SH-SY5Y (cell line): Measurements from ENCODE around the gene TMEM217.

Experiments
- GATA2 ChIP-seq: IDR thresholded peaks from 2 replicates; pipeline ENCODE4 v1.6.1; 2011; ENCODE audit warnings: mild to moderate bottlenecking, low read depth, low read length
- GATA3 ChIP-seq: IDR thresholded peaks from 2 replicates; pipeline ENCODE4 v1.6.1; 2011; ENCODE audit warnings: low read depth, mild to moderate bottlenecking, low read length, moderate library complexity

Gene TMEM217

GRCh38 chr6:37242429-37243052, 15.4 kb downstream of the TMEM217 start:
- TF ChIP-seq GATA2: no peak
- no peak for TF ChIP-seq GATA3

DNA sequence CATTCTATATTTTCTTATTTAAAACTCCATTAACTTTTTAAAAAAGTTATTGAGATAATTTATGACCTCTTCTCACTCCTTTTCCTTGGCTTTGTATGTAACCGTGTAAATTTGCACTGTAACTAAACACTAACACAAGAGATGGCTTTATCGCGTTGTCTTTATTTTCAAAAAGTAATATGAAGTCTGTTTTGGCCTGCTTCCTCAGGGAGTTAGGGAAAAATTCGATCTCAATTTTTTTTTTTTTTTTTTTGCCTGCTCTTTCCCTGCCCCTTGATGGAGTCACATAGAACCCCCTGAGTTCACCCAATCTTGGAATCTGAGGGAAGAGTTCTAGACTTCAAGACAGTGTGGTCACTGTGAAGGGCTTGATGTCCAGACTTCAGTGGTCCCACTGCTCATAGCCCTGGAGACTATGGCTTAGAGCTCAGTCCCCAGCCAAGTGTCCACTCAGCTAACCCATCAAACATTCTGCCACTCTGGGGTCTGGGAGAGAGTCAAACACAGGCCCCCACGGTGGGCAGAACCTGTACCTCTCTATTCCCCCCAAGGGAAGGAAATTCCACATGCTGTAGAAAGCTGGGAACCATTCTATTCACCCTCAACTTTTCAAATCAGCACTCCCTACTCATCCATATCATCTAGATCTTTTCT, 16.0 kb downstream of the TMEM217 start:
- TF ChIP-seq GATA2: no peak
- no peak for TF ChIP-seq GATA3

DNA sequence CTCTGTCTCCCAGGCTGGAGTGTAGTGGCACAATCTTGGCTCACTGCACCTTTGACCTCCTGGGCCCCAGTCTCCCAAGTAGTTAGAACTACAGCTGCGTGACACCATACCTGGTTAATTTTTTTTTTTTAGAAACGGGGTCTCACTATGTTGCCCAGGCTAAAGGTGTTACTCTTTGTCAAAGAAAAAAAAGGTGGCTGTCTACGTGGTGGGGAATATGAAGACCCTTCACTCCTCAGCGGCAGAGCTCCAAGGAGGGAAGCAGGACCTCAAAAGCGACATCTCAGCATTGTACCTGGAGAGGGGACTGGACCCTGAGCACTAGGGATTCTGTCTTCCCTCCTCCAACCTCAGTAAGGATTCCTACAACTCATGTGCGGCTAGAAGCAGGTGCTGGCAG, 16.8 kb downstream of the TMEM217 start:
- TF ChIP-seq GATA2 (no peak), GATA3 (no peak)

DNA sequence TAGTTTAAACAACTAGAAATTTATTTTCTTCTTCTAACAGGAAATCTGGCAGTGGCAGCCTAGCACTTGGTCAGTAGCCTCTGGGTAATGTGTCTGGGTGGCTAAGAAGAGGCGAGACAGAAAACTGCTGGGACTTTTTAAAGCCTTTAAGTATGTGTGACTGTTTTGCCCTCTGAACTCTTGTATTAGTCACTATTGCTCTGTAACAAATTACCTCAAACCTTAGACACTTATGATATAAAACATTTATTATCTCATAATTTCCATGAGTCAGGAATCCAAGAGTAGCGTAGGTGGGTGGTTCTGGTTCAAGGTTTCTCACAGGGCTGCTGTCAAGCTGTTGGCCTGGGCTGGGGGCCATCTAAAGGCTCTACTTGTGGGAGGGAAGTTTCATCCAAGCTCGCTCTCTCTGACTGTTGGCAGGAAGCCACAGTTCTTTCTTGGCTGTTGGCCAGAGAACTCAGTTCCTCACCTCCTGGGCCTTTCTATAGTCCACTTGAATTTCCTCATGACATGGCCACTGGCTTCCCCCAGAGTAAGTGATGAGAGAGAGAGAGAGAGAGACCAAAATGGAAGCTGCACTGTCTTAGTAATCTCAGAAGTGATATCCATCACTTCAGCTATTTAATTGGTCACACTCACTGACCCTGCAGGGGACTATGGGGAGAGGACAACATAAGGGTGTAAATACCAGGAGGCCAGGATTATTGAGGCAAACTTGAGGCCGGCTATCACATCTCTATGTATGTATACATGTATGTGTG, 17.8 kb downstream of the TMEM217 start:
- no peak for TF ChIP-seq GATA3
- no peak for TF ChIP-seq GATA2

DNA sequence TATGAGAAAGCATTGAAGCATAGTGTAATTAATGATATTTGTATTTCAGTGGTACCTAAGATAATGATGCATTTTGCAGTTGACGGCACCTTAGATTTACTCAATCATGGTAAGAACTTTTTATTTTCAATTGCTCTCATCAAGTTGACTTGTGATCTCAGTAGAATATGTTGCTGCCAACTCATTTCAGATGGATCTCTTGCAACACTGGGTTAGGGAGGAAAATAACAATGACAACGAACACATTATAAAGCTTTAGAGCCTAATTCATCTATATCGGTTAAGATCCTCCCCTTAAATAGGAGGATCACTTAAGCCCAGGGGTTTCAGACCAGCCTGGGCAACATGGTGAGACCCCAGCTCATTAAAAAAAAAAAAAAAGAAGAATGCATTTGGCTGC, 18.4 kb downstream of the TMEM217 start:
- TF ChIP-seq GATA2 (no peak), GATA3 (no peak)

GRCh38 chr6:37238381-37238780, 19.6 kb downstream of the TMEM217 start:
- TF ChIP-seq GATA3 (no peak), GATA2 (no peak)

DNA sequence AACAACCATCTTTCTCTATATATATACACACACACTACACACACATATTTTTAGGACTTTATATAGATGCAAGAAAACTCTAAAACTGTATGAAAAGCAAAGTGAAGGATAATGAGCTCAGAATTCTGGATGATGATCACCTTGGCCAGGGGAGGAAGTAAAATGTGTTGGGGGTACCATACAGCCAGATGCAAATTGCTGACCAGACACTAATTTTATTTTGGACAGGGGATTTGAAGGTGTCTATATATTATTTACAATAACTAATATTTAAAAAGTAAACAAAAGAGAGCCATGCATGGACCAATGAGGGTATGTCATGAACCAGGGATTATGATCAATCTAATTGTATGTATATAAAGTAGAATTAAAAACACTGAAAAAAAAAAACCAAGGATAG, 20.2 kb downstream of the TMEM217 start:
- TF ChIP-seq GATA2 (no peak), GATA3 (no peak)

- TF ChIP-seq GATA3 (no peak), GATA2 (no peak)
Measured at GRCh38 chr6:37236921-37237320, 21.0 kb downstream of the TMEM217 start.

DNA sequence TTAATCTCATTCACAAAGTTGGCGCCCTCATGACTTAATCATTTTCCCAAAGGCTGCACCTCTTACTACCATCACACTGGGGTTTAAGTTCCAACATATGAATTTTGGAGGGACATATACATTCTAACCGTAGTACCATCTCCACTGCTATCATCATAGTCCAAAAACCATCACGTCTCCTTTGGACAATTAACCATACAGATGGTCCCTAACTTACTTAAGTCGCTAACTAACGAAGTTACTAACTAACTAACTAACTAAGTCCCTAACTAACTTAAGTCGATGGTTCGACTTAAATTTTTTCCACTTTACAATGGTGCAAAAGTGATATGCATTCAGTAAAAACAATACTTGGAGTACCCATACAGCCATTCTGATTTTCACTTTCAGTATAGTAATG, 24.4 kb downstream of the TMEM217 start:
- TF ChIP-seq GATA2 (no peak), GATA3 (no peak)

- no peak for TF ChIP-seq GATA3
- TF ChIP-seq GATA2: no peak
Measured at GRCh38 chr6:37232430-37233017, 25.4 kb downstream of the TMEM217 start.

DNA sequence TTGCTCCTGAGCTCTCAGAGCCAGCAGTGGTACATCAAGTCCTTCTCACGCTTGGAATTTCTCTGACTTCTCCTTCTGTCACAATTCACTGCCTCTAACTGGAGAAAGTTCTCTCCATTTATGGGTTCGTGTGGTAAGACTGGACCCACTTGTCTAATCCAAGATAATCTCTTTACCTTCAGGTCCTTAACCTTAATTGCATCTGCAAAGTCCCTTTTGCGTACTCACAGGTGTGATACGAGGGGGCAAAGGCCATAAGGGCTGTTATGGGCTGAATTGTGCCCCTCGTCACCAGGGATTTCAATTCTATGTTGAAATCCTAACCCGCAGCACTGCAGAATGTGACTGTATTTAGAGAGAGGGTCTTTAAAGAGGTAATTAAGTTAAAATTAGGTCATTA, 27.8 kb downstream of the TMEM217 start:
- TF ChIP-seq GATA2 (no peak), GATA3 (no peak)

DNA sequence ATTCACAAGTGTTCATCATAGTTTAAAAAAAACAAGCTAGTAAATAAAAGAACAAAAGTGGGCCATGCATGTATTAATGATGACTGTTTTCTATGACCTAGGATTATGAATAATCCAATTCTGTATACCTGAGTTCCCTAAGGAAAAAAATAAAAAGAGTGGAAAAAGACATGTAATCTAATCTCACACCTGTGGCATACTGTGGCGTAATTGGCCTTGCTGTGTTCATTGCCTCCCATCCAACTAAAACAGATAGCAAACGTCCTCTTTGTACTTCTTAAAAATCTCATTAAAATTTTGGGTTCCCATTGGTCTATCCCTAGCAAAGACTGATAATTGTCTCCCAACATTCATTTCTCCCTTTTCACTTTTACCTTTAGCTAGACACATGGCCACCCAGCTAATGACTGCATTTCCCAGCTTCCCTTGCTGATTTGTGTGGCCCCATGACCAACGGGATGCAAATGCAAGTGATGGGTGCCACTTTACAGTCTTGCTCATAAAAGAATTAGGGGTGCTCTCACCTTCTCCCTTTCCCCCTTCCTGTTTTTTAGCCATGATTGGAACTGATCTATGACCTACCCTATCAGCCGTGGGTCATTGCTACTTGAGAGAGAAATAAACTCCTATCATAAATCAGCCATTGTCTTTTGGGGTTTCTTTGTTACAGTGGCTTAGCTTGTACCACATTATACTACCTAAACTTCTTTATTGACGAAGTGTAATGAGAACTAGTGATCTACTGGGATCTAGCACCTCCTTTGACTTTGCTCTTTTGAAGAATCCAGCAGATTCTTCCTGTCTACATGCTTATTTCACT, 32.4 kb downstream of the TMEM217 start:
- TF ChIP-seq GATA2 (no peak), GATA3 (no peak)

- TF ChIP-seq GATA3 (no peak), GATA2 (no peak)
Measured at GRCh38 chr6:37222992-37223391, 35.0 kb downstream of the TMEM217 start.
